ENCODE results near the gene WDR73. TPM values are rescaled to one million over a fixed set of nuclear protein-coding genes. Genes with fewer than 3 reads are reported as not detected.
"Not testable (repeated sequence)": the region's sequence is repeated elsewhere in the genome, so short reads cannot be mapped to it uniquely, and the experiment has no call there.

Gene WDR73
- total RNA-seq, 6 experiments from 2014 or later = 19.9 to 23.7 (median 21.4) TPM

GRCh38 chr15:84647726-84648125 lies 6.4 kb downstream of the WDR73 start:
- Mint-ChIP-seq H3K36me3 (ENCODE audit: low read depth) (peaks cover 47% of the 10 kb centered on the region), H3K27me3 (ENCODE audit: insufficient read depth) (no peaks in the 10 kb centered on the region), H3K27ac (no peak overlapping the region), H3K9me3 (no peaks in the 10 kb centered on the region), H3K4me3 (no peak overlapping the region), H3K4me1 (ENCODE audit: low read depth) (peaks cover 29% of the 10 kb centered on the region)
- DNase-seq = no peak
- TF ChIP-seq CTCF (IDR thresholded peaks at IDR 0.05) = no peak

GRCh38 chr15:84645997-84646396 lies 8.1 kb downstream of the WDR73 start:
- Mint-ChIP-seq H3K27me3 (ENCODE audit: insufficient read depth) (peaks cover under 1% of the 10 kb centered on the region; the same call in 1 of the 2 replicates), H3K36me3 (ENCODE audit: low read depth) (peaks cover 35% of the 10 kb centered on the region), H3K4me3 (no peak overlapping the region), H3K9me3 (no peaks in the 10 kb centered on the region), H3K27ac (no peak overlapping the region), H3K4me1 (ENCODE audit: low read depth) (peaks cover 14% of the 10 kb centered on the region)
- TF ChIP-seq CTCF (IDR thresholded peaks at IDR 0.05) = no peak
- DNase-seq = no peak

DNA sequence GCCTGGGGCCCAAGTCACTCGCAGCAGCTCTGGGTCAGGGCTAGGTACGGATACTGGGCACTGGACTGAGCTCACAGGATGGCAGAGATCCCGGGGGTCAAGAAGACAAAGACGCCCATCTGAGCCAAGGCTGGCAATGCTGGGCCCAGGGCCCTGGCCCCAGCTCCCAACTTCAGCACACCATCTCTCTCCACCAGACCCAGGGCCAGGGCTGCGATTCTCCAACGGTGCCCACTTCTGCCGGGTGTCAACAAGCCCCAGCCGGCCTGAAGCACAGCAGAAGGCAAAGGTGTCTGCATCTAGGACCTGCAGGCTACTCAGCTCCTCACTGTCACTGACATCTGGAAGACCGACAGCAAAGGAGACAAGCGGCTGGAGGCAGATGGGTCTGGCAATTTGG lies 8.6 kb downstream of the WDR73 start:
- H3K27me3 Mint-ChIP-seq (ENCODE audit: insufficient read depth) = peaks cover 2% of the 10 kb centered on the region; the same call in 1 of the 2 replicates
- H3K9me3 Mint-ChIP-seq = no peaks in the 10 kb centered on the region
- H3K27ac Mint-ChIP-seq = no peak overlapping the region
- no peak for DNase-seq
- H3K36me3 Mint-ChIP-seq (ENCODE audit: low read depth) = peaks cover 38% of the 10 kb centered on the region
- H3K4me1 Mint-ChIP-seq (ENCODE audit: low read depth) = peaks cover 14% of the 10 kb centered on the region
- no peak overlapping the region for H3K4me3 Mint-ChIP-seq
- TF ChIP-seq CTCF (IDR thresholded peaks at IDR 0.05) = no peak

DNA sequence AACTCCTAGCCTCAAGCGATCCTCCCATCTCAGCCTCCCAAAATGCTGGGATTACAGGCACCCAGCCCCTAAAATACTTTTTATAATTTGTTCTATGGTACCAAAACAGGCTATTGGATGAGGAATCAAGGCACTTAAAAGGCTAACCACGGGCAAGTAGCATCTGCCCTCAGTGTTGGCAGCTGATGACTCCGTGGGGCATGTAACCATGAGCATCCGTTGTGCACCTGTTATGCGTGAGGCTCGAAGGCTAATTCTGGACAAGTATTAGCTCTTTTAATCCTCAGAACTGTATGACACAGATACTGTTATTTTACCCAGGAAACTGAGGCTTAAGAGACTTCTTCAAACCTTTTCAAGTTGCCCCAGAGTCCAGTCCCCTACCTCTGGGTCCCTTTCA lies 10.2 kb downstream of the WDR73 start:
- TF ChIP-seq CTCF (IDR thresholded peaks at IDR 0.05) = no peak
- Mint-ChIP-seq H3K4me1 (ENCODE audit: low read depth) (peaks cover 9% of the 10 kb centered on the region), H3K9me3 (no peaks in the 10 kb centered on the region), H3K27me3 (ENCODE audit: insufficient read depth) (peaks cover 2% of the 10 kb centered on the region; the same call in 1 of the 2 replicates), H3K4me3 (no peak overlapping the region), H3K27ac (no peak overlapping the region), H3K36me3 (ENCODE audit: low read depth) (peaks cover 40% of the 10 kb centered on the region)
- DNase-seq = no peak

DNA sequence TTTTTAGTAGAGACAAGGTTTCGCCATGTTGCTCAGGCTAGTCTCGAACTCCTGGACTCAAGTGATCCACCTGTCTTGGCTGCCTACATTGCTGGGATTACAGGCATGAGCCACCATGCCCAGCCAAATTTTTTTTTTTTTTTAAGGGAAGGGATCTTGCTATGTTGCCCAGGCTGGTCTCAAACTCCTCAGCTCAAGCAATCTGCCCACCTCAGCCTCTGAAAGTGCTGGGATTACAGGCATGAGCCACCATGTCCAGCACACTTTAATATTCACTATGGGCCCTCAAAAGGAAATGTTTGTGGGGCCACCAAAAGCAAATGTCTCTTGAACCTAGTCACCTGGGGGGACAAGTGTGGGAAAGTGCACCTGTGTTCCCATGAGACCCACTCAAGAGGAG lies 11.4 kb downstream of the WDR73 start:
- H3K36me3 Mint-ChIP-seq (ENCODE audit: low read depth) = peaks cover 34% of the 10 kb centered on the region
- not testable (repeated sequence) for H3K9me3 Mint-ChIP-seq; H3K27me3 Mint-ChIP-seq (ENCODE audit: insufficient read depth); H3K27ac Mint-ChIP-seq; H3K4me3 Mint-ChIP-seq; DNase-seq; H3K4me1 Mint-ChIP-seq (ENCODE audit: low read depth)

DNA sequence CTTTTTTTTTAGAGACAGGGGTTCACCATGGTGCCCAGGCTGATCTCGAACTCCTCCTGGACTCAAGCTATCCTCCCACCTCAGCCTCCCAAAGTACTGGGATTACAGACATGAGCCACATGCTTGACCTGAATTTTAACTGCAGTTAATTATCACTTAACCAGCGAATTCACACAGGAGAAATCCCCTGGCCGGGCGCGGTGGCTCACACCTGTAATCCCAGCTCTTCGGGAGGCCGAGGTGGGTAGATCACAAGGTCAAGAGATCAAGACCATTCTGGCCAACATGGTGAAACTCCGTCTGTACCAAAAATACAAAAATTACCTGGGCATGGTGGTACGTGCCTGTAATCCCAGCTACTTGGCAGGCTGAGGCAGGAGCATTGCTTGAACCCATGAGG lies 12.2 kb downstream of the WDR73 start:
- DNase-seq; H3K4me3 Mint-ChIP-seq; H3K4me1 Mint-ChIP-seq (ENCODE audit: low read depth); H3K9me3 Mint-ChIP-seq; H3K27ac Mint-ChIP-seq; H3K27me3 Mint-ChIP-seq (ENCODE audit: insufficient read depth): not testable (repeated sequence)
- peaks cover 34% of the 10 kb centered on the region for H3K36me3 Mint-ChIP-seq (ENCODE audit: low read depth)

GRCh38 chr15:84638103-84638502 lies 16.0 kb downstream of the WDR73 start:
- Mint-ChIP-seq H3K9me3 (no peaks in the 10 kb centered on the region), H3K36me3 (ENCODE audit: low read depth) (peaks cover 32% of the 10 kb centered on the region), H3K27me3 (ENCODE audit: insufficient read depth) (peaks cover 2% of the 10 kb centered on the region; the same call in 1 of the 2 replicates), H3K4me1 (ENCODE audit: low read depth) (peaks cover 29% of the 10 kb centered on the region), H3K27ac (peak overlapping the region; percentile 25; the same call in 1 of the 2 replicates), H3K4me3 (no peak overlapping the region)
- TF ChIP-seq CTCF (IDR thresholded peaks at IDR 0.05) = 0 out of 2 replicates have a peak, but pooled peaks have one; percentile 7
- DNase-seq = no peak

Measured in HFFc6 (cell line).